Renal cortical epithelial cell (primary cell): ENCODE measurements around the gene MALRD1. TPM values are rescaled to one million over a fixed set of nuclear protein-coding genes. Genes with fewer than 3 reads are reported as not detected.

Experiments used
- DNase-seq: peaks from one replicate; pipeline ENCODE4 v3.0.0-alpha.2; 2011; ENCODE audit warnings: low read depth
- total RNA-seq: library from RNA; depleted of rRNA; stranded (reverse); fragments of >200 nt; gene quantifications from 2 replicates; pipeline ENCODE4 v1.2.3, GENCODE V29; 2014

Gene MALRD1
- total RNA-seq, 1 donor from 2014 or later, result 0.35 TPM

GRCh38 chr10:19652750-19653149 is 604.1 kb downstream of the MALRD1 start:
- DNase-seq, result no peak

- no peak for DNase-seq
These were observed 605.3 kb downstream of the MALRD1 start for GRCh38 chr10:19653931-19654330.

- peak; percentile 33 for DNase-seq
These were observed 606.0 kb downstream of the MALRD1 start for GRCh38 chr10:19654576-19654975.

GRCh38 chr10:19656420-19657042 is 607.9 kb downstream of the MALRD1 start:
- DNase-seq, result no peak

GRCh38 chr10:19658131-19658530 is 609.5 kb downstream of the MALRD1 start:
- no peak for DNase-seq

GRCh38 chr10:19658622-19659233 is 610.1 kb downstream of the MALRD1 start:
- DNase-seq, result no peak

- peak; percentile 67 for DNase-seq
These were observed 611.5 kb downstream of the MALRD1 start for GRCh38 chr10:19659920-19660655.

- no peak for DNase-seq
These were observed 614.7 kb downstream of the MALRD1 start for GRCh38 chr10:19663344-19663743.

GRCh38 chr10:19668116-19668515 is 619.5 kb downstream of the MALRD1 start:
- DNase-seq, result no peak

- no peak for DNase-seq
These were observed 627.5 kb downstream of the MALRD1 start for GRCh38 chr10:19676063-19676462.

GRCh38 chr10:19683356-19683755 is 634.8 kb downstream of the MALRD1 start:
- DNase-seq, result no peak

- DNase-seq, result peak; percentile 13
These were observed 635.4 kb downstream of the MALRD1 start for GRCh38 chr10:19683960-19684359.

GRCh38 chr10:19688344-19688743 is 639.7 kb downstream of the MALRD1 start:
- DNase-seq, result no peak

- no peak for DNase-seq
These were observed 640.6 kb downstream of the MALRD1 start for GRCh38 chr10:19689231-19689630.

GRCh38 chr10:19699299-19699698 is 650.7 kb downstream of the MALRD1 start:
- DNase-seq, result no peak

- no peak for DNase-seq
These were observed 652.9 kb downstream of the MALRD1 start for GRCh38 chr10:19701427-19702052.

- DNase-seq, result peak; percentile 35
These were observed 653.6 kb downstream of the MALRD1 start for GRCh38 chr10:19702215-19702614.

GRCh38 chr10:19704544-19704943 is 655.9 kb downstream of the MALRD1 start:
- DNase-seq, result no peak

- no peak for DNase-seq
These were observed 656.6 kb downstream of the MALRD1 start for GRCh38 chr10:19705250-19705649.

- no peak for DNase-seq
These were observed 658.3 kb downstream of the MALRD1 start for GRCh38 chr10:19706904-19707303.

- DNase-seq, result no peak
These were observed 658.8 kb downstream of the MALRD1 start for GRCh38 chr10:19707376-19707775.

- no peak for DNase-seq
These were observed 659.4 kb downstream of the MALRD1 start for GRCh38 chr10:19708031-19708430.

- no peak for DNase-seq
These were observed 662.0 kb downstream of the MALRD1 start for GRCh38 chr10:19710600-19710999.
